Skeletal muscle tissue (tissue), 4 donors: Measurements from ENCODE around the gene OSTN. TPM values are rescaled to one million over a fixed set of nuclear protein-coding genes. Genes with fewer than 3 reads are reported as not detected.
"Not testable (repeated sequence)": the region's sequence is repeated elsewhere in the genome, so short reads cannot be mapped to it uniquely, and the experiment has no call there.

Experiments used
- H3K27ac ChIP-seq: one replicate; pipeline ENCODE4 v1.7.0; 2013; ENCODE audit warnings: mild to moderate bottlenecking, low read depth, low read length, inconsistent platforms
- H3K27me3 ChIP-seq, 3 donors: one replicate each; pipeline ENCODE4 v1.7.0; 2013; ENCODE audit warnings: low read length in 3 of 3; ENCODE audit not compliant: control insufficient read depth in 3 of 3, insufficient read depth in 3 of 3
- H3K36me3 ChIP-seq, 3 donors: one replicate each; pipeline ENCODE4 v1.7.0; 2013; ENCODE audit warnings: low read length in 3 of 3; ENCODE audit not compliant: control insufficient read depth in 3 of 3, insufficient read depth in 3 of 3
- H3K4me1 ChIP-seq, 3 donors: one replicate each; pipeline ENCODE4 v1.7.0; 2013; ENCODE audit warnings: low read length in 3 of 3, mild to moderate bottlenecking in 3 of 3; ENCODE audit not compliant: control insufficient read depth in 3 of 3, insufficient read depth in 3 of 3
- H3K4me3 ChIP-seq, 3 donors: one replicate each; pipeline ENCODE4 v1.7.0; 2013; ENCODE audit warnings: low read length in 3 of 3
- H3K9ac ChIP-seq, 3 donors: one replicate each; pipeline ENCODE4 v1.7.0; 2013; ENCODE audit warnings: low read length in 3 of 3, mild to moderate bottlenecking in 3 of 3, moderate library complexity in 2 of 3, low read depth in 1 of 3
- H3K9me3 ChIP-seq, 3 donors: one replicate each; pipeline ENCODE4 v1.7.0; 2013; ENCODE audit warnings: low read length in 3 of 3; ENCODE audit not compliant: control insufficient read depth in 3 of 3
- total RNA-seq: library from RNA; depleted of rRNA; stranded (reverse); fragments of >200 nt; gene quantifications from one replicate; pipeline ENCODE4 v1.2.3, GENCODE V29; 2014
- donor health status: Osteomylitis.

The OSTN gene
- total RNA-seq, 1 donor from 2014 or later, result 6.8 TPM

DNA sequence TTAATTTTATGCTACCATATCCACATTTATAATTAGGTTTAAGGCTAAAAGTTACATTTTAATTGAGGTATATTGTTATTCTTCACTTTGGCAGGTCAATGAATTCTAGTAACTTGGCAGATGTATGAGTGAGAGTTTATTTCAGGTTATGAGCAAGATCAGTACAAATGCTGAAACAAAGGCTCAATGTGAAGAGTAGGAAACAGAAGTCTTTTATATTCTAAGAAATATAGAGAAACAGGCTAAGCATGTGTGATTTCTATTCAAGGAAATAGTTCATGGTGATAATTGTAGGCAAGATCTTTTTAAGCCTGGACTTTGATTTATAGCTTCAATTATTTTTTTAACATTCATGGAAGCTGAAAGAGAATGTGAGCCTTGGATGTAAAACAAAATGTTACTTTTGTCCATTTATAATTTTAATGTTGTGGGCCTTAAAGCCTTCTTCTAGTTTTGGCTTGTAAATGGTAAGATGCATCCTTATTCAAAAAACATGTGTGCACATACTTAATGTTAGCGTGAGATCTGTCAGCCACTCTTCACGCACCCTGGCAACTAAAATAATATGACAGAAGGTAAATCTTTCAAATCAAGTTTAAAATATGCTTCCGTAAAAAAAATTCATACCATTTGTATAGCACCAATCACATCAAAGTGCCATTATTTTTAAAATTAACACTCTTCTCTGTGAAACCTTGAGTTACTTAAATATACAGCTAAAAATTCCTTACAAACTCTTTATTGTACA is 22.8 kb upstream of the OSTN start:
- no peak overlapping the region for H3K4me3 ChIP-seq
- H3K9me3 ChIP-seq, result no peaks in the 10 kb centered on the region
- H3K27ac ChIP-seq, result no peak overlapping the region
- H3K27me3 ChIP-seq, result no peaks in the 10 kb centered on the region
- no peaks in the 10 kb centered on the region for H3K4me1 ChIP-seq
- no peaks in the 10 kb centered on the region for H3K36me3 ChIP-seq
- no peak overlapping the region for H3K9ac ChIP-seq

DNA sequence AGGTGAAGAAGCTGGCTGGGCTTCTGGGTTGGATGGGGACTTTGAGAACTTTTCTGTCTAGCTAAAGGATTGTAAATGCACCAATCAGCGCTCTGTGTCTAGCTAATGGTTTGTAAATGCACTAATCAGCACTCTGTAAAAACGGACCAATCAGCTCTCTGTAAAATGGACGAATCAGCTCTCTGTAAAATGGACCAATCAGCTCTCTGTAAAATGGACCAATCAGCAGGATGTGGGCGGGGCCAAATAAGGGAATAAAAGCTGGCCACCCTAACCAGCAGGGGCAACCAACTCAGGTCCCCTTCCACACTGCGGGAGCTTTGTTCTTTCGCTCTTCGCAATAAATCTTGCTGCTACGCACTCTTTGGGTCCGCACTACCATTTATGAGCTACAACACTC is 13.7 kb upstream of the OSTN start:
- not testable (repeated sequence) for H3K27ac ChIP-seq, H3K9me3 ChIP-seq, H3K4me3 ChIP-seq, H3K9ac ChIP-seq, H3K4me1 ChIP-seq, H3K36me3 ChIP-seq, H3K27me3 ChIP-seq

GRCh38 chr3:191188246-191188645 is 10.8 kb upstream of the OSTN start:
- H3K9me3 ChIP-seq, H3K27me3 ChIP-seq, H3K27ac ChIP-seq, H3K36me3 ChIP-seq, H3K4me3 ChIP-seq, H3K9ac ChIP-seq, H3K4me1 ChIP-seq: not testable (repeated sequence)

- H3K27me3 ChIP-seq, H3K27ac ChIP-seq, H3K4me1 ChIP-seq, H3K9me3 ChIP-seq, H3K36me3 ChIP-seq, H3K4me3 ChIP-seq, H3K9ac ChIP-seq: not testable (repeated sequence)
These were observed 6.8 kb upstream of the OSTN start for GRCh38 chr3:191192270-191192669.

GRCh38 chr3:191192941-191193340 is 6.1 kb upstream of the OSTN start:
- Histone ChIP-seq H3K9ac (no peak overlapping the region), H3K27ac (no peak overlapping the region), H3K4me1 (no peaks in the 10 kb centered on the region), H3K4me3 (no peak overlapping the region), H3K27me3 (no peaks in the 10 kb centered on the region), H3K36me3 (no peaks in the 10 kb centered on the region), H3K9me3 (no peaks in the 10 kb centered on the region)

DNA sequence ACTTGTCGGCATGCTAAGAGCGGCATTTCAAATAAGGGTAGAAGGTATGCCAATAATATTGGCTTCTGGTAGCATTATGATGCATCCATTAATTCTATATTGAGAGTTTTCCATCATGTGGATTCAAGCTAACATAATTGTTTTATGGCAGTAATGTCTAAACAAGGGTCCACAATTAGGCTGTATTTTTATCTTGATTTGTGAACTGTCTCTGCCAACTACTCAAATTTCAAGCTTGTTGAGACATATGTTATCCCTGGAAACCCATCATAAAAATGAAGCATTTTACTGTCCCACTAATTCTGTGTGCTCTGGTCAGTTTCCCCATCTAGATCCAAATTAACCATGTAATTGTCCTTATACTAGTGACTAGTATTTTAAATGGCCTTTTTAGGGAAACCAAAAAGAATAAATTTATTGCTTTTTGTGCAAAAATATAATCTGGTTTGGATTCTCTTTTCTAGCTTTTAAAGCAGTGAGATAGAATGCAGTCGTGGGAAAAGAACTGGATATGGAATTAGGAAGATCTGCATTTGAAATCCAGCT is 1.2 kb upstream of the OSTN start:
- no peaks in the 10 kb centered on the region for H3K27me3 ChIP-seq
- H3K36me3 ChIP-seq, result no peaks in the 10 kb centered on the region
- H3K9ac ChIP-seq, result no peak overlapping the region

GRCh38 chr3:191198480-191198879 is 561 bp upstream of the OSTN start:
- Histone ChIP-seq H3K4me3 (no peak overlapping the region), H3K9ac (no peak overlapping the region), H3K9me3 (no peaks in the 10 kb centered on the region), H3K36me3 (no peaks in the 10 kb centered on the region), H3K27ac (no peak overlapping the region), H3K27me3 (no peaks in the 10 kb centered on the region), H3K4me1 (no peaks in the 10 kb centered on the region)

More for the DNA sequence above, 1.2 kb upstream of the OSTN start:
- Histone ChIP-seq H3K9me3 (no peaks in the 10 kb centered on the region), H3K27ac (no peak overlapping the region), H3K4me1 (no peaks in the 10 kb centered on the region), H3K4me3 (no peak overlapping the region)

- no peaks in the 10 kb centered on the region for H3K9me3 ChIP-seq
- H3K9ac ChIP-seq, result no peak overlapping the region
- no peak overlapping the region for H3K27ac ChIP-seq
- no peaks in the 10 kb centered on the region for H3K36me3 ChIP-seq
- H3K27me3 ChIP-seq, result no peaks in the 10 kb centered on the region
- H3K4me3 ChIP-seq, result no peak overlapping the region
- H3K4me1 ChIP-seq, result no peaks in the 10 kb centered on the region
These were observed 11.0 kb downstream of the OSTN start for GRCh38 chr3:191210032-191210431.

DNA sequence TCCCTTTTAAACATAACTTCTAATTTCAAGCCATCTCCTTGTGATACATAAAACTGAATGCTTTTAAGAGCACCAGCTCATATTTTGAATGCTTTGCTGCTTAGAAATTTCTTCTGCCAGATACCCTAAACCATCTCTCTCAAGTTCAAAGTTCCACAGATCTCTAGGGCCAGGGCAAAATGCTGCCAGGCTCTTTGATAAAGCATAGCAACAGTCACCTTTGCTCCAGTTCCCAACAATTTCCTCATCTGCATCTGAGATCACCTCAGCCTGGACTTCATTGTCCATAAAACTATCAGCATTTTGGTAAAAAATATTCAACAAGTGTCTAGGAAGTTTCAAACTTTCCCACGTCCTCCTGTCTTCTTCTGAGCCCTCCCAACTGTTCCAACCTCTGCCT is 17.5 kb downstream of the OSTN start:
- Histone ChIP-seq H3K36me3 (no peaks in the 10 kb centered on the region), H3K27me3 (no peaks in the 10 kb centered on the region), H3K9ac (no peak overlapping the region), H3K9me3 (no peaks in the 10 kb centered on the region), H3K27ac (no peak overlapping the region), H3K4me3 (no peak overlapping the region), H3K4me1 (no peaks in the 10 kb centered on the region)

GRCh38 chr3:191217301-191217700 is 18.3 kb downstream of the OSTN start:
- H3K4me1 ChIP-seq, result no peaks in the 10 kb centered on the region
- no peak overlapping the region for H3K27ac ChIP-seq
- H3K27me3 ChIP-seq, result no peaks in the 10 kb centered on the region
- H3K9ac ChIP-seq, result no peak overlapping the region
- no peaks in the 10 kb centered on the region for H3K36me3 ChIP-seq
- H3K4me3 ChIP-seq, result no peak overlapping the region
- H3K9me3 ChIP-seq, result no peaks in the 10 kb centered on the region
